Left ventricle myocardium inferior (tissue), 1 donor: ENCODE data around the gene WDFY3. TPM values are rescaled to one million over a fixed set of nuclear protein-coding genes. Genes with fewer than 3 reads are reported as not detected.

Source experiments
- DNase-seq: peaks from one replicate; pipeline ENCODE4 v3.0.0-alpha.2; 2020
- H3K27ac ChIP-seq: fragments of 200-600 bp; replicated peaks from 2 replicates; pipeline ENCODE4 v1.8.0; 2021
- H3K27me3 ChIP-seq: fragments of 200-600 bp; 2 replicates; pipeline ENCODE4 v1.8.0; 2021; ENCODE audit warnings: low read depth
- H3K36me3 ChIP-seq: fragments of 200-600 bp; 2 replicates; pipeline ENCODE4 v1.8.0; 2021
- H3K4me1 ChIP-seq: fragments of 200-600 bp; 2 replicates; pipeline ENCODE4 v1.8.0; 2021
- H3K4me3 ChIP-seq: fragments of 200-600 bp; 2 replicates; pipeline ENCODE4 v1.8.0; 2021; ENCODE audit warnings: mild to moderate bottlenecking, moderate library complexity
- H3K9me3 ChIP-seq: fragments of 200-600 bp; replicated peaks from 2 replicates; pipeline ENCODE4 v1.8.0; 2021
- CTCF ChIP-seq: fragments of 200-600 bp; IDR thresholded peaks from 2 replicates; pipeline ENCODE4 v1.8.0; 2021; ENCODE audit warnings: antibody characterized with exemption, mild to moderate bottlenecking, borderline replicate concordance
- intact Hi-C: fragments of 100-400 bp; cut with micrococcal nuclease; formaldehyde crosslinking; loops from one replicate; pipeline ENCODE4 v1.11.0; 2022
- total RNA-seq: library from RNA; stranded (reverse); fragmentation: NEBNext Ultra II Directional; extraction: Animal tissue kit (Norgen Biotek cat#: 25700); gene quantifications from one replicate; pipeline ENCODE4 v1.2.1, GENCODE V29; 2021
- donor health status: DM: no; HTN: yes; CAD: no; lungs with severe emphysema.

WDFY3 gene
- total RNA-seq, 1 donor from 2014 or later, result 48.7 TPM

- H3K27ac ChIP-seq, result peak overlapping the region; percentile 12
- intact Hi-C loops, result no loop called here
- no peak for TF ChIP-seq CTCF
Observed at GRCh38 chr4:84914686-84915395, 51.6 kb downstream of the WDFY3 start.

GRCh38 chr4:84913176-84913575 lies 53.3 kb downstream of the WDFY3 start:
- H3K9me3 ChIP-seq, result no peaks in the 10 kb centered on the region
- no peak for TF ChIP-seq CTCF
- intact Hi-C loops, result no loop called here
- no peak for DNase-seq
- H3K4me3 ChIP-seq, result no peak overlapping the region
- H3K27me3 ChIP-seq, result no peaks in the 10 kb centered on the region
- H3K27ac ChIP-seq, result no peak overlapping the region
- H3K4me1 ChIP-seq, result peaks cover 47% of the 10 kb centered on the region
- no peaks in the 10 kb centered on the region for H3K36me3 ChIP-seq

More at GRCh38 chr4:84914686-84915395, 51.6 kb downstream of the WDFY3 start:
- Histone ChIP-seq H3K36me3 (peaks cover 5% of the 10 kb centered on the region), H3K4me1 (peaks cover 55% of the 10 kb centered on the region), H3K4me3 (no peak overlapping the region), H3K9me3 (no peaks in the 10 kb centered on the region), H3K27me3 (no peaks in the 10 kb centered on the region)
- DNase-seq, result no peak

GRCh38 chr4:84912741-84913140 lies 53.7 kb downstream of the WDFY3 start:
- intact Hi-C loops, result no loop called here
- Histone ChIP-seq H3K27ac (no peak overlapping the region), H3K4me3 (no peak overlapping the region), H3K27me3 (no peaks in the 10 kb centered on the region), H3K4me1 (peaks cover 43% of the 10 kb centered on the region), H3K9me3 (no peaks in the 10 kb centered on the region), H3K36me3 (no peaks in the 10 kb centered on the region)
- no peak for DNase-seq
- TF ChIP-seq CTCF, result no peak

- Histone ChIP-seq H3K36me3 (no peaks in the 10 kb centered on the region), H3K9me3 (no peaks in the 10 kb centered on the region), H3K27me3 (no peaks in the 10 kb centered on the region), H3K4me3 (no peak overlapping the region), H3K4me1 (peaks cover 8% of the 10 kb centered on the region), H3K27ac (no peak overlapping the region)
- TF ChIP-seq CTCF, result no peak
- DNase-seq, result no peak
- intact Hi-C loops, result loop anchor here (10.0 kb wide), 1 partner anchor 56 kb away; the partner anchor contains the start of gene WDFY3
Observed at GRCh38 chr4:84908876-84909275, 57.6 kb downstream of the WDFY3 start.

GRCh38 chr4:84907145-84907544 lies 59.3 kb downstream of the WDFY3 start:
- DNase-seq, result no peak
- H3K4me1 ChIP-seq, result peaks cover 3% of the 10 kb centered on the region
- no peaks in the 10 kb centered on the region for H3K36me3 ChIP-seq
- no peak overlapping the region for H3K4me3 ChIP-seq
- no peaks in the 10 kb centered on the region for H3K27me3 ChIP-seq
- intact Hi-C loops, result loop anchor here (10.0 kb wide), 1 partner anchor 58 kb away; the partner anchor contains the start of gene WDFY3
- H3K27ac ChIP-seq, result no peak overlapping the region
- no peak for TF ChIP-seq CTCF
- H3K9me3 ChIP-seq, result no peaks in the 10 kb centered on the region
